ENCODE data around the gene VSIR.
A peak's percentile ranks its signal among the peaks of the same experiment; 100 is the strongest.

Gene VSIR

DNA sequence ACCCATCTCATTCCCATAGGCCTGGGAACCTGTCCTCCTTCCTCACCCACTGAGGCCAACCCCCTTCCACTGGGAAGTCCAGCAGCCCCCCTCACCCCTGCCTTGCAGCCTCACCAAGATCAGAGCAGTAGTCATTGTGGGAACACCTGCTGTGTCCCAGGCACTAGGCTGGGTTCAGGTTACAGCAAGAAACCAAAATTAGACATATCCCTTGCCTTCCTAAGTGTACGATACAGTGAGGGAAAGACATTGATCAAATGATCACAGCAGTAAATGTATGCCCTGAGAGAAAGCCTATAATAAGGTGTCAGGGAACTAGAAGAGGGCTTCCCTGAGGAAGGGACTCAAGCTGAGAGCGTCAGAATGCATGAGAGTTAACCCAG is 36.8 kb downstream of the VSIR start:
- DNase-seq (ENCODE audit: low spot score in 2 of 2) = no peak
- Histone ChIP-seq H3K27me3 (ENCODE audit: low read depth) (no peaks in the 10 kb centered on the region), H3K4me3 (no peak overlapping the region), H3K36me3 (replicated peaks) (no peaks in the 10 kb centered on the region), H3K4me1 (no peaks in the 10 kb centered on the region), H3K9me3 (no peaks in the 10 kb centered on the region)
- in situ Hi-C loops (cut with MboI; ENCODE audit: low sequenced_read_pairs) = no loop called here

DNA sequence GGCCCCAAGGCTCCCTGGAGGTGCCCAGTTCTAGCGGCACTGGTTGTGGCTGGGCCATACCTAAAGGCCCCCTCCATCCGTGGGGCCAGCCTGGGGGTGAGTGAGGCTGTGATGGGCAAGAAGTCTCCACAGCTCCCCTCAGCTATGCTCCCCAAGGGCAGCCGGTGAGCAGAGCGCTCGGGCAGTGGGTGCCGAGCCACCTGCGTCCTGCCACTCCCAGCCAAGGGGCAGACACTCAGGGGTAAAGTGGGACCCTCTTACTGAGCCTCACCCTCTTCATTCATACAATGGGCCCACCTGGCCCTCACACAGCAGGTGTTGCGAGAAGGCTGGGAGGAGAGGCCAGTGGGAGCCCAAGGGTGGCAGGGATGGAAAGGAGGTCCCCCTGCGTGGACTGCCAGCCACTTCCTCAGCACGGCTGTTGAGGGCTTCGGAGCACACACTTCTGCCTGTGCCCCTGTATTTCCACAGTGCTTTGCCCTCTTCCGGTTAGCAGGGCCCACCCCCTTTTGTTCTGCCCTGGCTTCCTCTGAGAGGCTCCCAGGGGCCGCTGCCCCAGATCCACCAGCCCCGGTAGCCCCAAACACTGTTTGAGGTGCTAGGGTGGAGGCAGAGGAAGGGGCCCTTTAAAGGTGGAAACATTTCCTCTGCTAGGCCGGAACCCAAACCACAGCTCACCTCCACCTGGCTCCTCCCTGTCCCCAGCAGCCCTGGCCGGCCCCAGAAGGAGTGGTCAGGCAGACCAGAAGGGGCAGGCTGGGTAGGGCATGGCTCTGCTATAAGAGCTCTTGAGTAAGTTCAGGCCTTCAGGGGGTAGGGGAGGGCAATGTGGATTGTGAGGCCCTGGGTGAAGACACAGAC is 37.4 kb downstream of the VSIR start:
- H3K4me1 ChIP-seq = no peaks in the 10 kb centered on the region
- H3K9me3 ChIP-seq = no peaks in the 10 kb centered on the region
- H3K36me3 ChIP-seq (replicated peaks) = no peaks in the 10 kb centered on the region
- DNase-seq (ENCODE audit: low spot score in 2 of 2) = no peak
- in situ Hi-C loops (cut with MboI; ENCODE audit: low sequenced_read_pairs) = no loop called here
- H3K4me3 ChIP-seq = no peak overlapping the region
- H3K27me3 ChIP-seq (ENCODE audit: low read depth) = no peaks in the 10 kb centered on the region

DNA sequence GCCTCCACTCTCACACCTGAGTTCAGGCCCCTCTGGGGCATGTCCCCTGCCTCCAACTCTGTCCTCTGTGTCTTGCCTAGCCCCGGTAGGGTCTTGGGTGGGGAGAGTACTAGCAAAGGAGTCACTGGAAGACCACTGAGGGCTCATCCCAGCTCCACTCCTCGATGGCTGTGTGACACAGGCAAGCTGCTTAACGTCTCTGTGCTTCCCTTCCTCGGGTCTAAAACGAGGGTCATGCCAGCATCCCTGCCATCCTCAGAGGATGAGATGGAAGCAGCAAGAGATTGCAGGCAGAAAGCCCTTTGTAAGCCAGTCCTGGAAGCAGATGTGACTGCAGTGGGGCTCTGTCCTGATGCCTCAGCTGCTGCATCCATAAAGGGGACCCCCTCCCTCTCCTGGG is 38.5 kb downstream of the VSIR start:
- in situ Hi-C loops (cut with MboI; ENCODE audit: low sequenced_read_pairs) = no loop called here

DNA sequence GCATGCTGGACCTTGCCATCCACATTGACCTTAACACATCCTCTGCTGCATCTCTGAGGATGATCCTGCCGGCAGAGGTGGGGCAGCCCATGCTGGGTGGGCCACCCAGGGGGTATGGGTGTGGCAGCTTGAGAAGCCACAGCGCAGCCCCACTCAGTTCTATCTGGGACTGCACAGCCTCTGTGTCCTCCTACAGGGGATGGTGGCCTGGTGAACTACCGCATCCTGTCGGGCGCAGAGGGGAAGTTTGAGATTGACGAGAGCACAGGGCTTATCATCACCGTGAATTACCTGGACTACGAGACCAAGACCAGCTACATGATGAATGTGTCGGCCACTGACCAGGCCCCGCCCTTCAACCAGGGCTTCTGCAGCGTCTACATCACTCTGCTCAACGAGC is 41.5 kb downstream of the VSIR start:
- in situ Hi-C loops (cut with MboI; ENCODE audit: low sequenced_read_pairs) = no loop called here
- Histone ChIP-seq H3K27me3 (ENCODE audit: low read depth) (no peaks in the 10 kb centered on the region), H3K4me1 (no peaks in the 10 kb centered on the region), H3K4me3 (no peak overlapping the region), H3K9me3 (no peaks in the 10 kb centered on the region), H3K36me3 (replicated peaks) (no peaks in the 10 kb centered on the region)
- no peak for DNase-seq (ENCODE audit: low spot score in 2 of 2)

More for the DNA sequence above, 38.5 kb downstream of the VSIR start:
- no peak for DNase-seq (ENCODE audit: low spot score in 2 of 2)
- H3K4me3 ChIP-seq = no peak overlapping the region
- no peaks in the 10 kb centered on the region for H3K9me3 ChIP-seq
- no peaks in the 10 kb centered on the region for H3K36me3 ChIP-seq (replicated peaks)
- no peaks in the 10 kb centered on the region for H3K27me3 ChIP-seq (ENCODE audit: low read depth)
- no peaks in the 10 kb centered on the region for H3K4me1 ChIP-seq

DNA sequence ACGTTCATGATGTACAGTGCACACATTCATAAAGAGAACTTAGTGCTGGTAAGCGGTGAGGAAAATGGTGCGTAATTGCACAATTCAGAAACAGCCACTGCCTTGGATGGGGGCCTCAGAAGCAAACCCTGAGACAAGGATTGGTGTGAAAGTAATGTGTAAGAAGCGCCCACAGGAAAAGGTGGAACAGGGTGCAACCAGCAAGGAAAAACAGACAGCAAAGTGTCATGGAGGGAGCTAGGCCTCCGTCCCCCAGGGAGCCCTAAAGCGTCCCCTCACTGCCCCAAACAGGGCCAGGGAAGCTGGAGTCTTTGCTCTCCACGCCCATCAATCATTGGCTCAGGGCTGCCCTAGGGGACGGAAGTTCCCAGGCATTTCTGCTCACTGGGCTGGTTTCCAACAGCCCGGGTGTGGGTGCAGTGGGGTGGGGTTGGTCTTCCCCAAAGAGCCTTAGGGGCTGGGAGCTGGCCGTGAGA is 44.1 kb downstream of the VSIR start:
- no peak overlapping the region for H3K4me3 ChIP-seq
- no peaks in the 10 kb centered on the region for H3K36me3 ChIP-seq (replicated peaks)
- H3K4me1 ChIP-seq = no peaks in the 10 kb centered on the region
- peak in 1 of 2 experiments; percentile 56 for DNase-seq (ENCODE audit: low spot score in 2 of 2)
- H3K27me3 ChIP-seq (ENCODE audit: low read depth) = no peaks in the 10 kb centered on the region
- no peaks in the 10 kb centered on the region for H3K9me3 ChIP-seq
- in situ Hi-C loops (cut with MboI; ENCODE audit: low sequenced_read_pairs) = no loop called here

DNA sequence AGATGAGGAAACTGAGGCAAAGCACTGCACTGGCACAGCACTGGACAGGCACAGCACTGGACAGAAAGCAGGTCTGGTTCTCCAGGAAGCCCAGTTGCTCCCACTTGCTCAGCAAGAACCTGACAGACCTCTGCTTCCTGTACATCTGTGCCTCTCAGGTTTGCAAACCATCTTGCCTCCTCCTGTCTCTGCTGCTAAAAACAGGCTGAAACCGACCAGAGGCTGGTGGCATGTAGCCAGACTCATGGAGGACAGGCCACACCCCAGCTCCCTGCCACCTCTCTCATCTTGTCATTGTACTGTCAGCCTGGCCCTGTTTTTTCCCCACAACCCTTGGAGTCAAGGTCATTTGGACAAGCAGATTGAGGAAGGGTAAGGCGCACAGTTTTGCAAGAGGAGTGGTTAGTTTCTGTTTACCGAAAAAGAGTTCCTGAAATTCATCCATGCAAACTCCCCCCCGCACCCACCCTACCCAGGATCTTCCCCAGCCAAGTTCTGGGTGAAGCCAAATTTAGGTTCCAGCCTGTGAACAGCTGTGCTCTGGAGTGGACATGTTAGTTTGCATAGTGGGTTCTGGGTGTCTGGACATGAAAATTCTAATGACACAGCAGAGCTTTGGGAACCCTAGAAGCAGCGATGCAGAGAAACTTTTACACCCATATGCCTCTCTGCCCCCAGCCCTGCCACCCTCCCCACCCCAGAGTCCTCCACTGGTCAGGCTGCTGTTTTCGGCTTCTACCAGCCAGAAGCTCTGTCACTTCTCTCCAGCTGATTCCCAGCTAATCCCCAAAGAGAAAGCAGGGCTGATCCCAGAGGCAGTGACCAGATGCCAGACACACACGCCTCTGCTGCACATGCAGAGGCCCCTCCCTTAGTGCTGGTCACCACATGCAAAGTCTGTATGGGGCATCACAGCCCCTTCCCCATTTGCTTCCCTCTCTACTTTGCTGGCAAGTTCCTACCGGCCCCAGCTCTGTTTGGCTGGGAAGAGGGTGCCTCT is 45.3 kb downstream of the VSIR start:
- DNase-seq (ENCODE audit: low spot score in 2 of 2) = peak in 1 of 2 experiments; percentile 36
- no peaks in the 10 kb centered on the region for H3K4me1 ChIP-seq
- no peaks in the 10 kb centered on the region for H3K9me3 ChIP-seq
- H3K4me3 ChIP-seq = no peak overlapping the region
- H3K27me3 ChIP-seq (ENCODE audit: low read depth) = no peaks in the 10 kb centered on the region
- no peaks in the 10 kb centered on the region for H3K36me3 ChIP-seq (replicated peaks)
- in situ Hi-C loops (cut with MboI; ENCODE audit: low sequenced_read_pairs) = no loop called here

DNA sequence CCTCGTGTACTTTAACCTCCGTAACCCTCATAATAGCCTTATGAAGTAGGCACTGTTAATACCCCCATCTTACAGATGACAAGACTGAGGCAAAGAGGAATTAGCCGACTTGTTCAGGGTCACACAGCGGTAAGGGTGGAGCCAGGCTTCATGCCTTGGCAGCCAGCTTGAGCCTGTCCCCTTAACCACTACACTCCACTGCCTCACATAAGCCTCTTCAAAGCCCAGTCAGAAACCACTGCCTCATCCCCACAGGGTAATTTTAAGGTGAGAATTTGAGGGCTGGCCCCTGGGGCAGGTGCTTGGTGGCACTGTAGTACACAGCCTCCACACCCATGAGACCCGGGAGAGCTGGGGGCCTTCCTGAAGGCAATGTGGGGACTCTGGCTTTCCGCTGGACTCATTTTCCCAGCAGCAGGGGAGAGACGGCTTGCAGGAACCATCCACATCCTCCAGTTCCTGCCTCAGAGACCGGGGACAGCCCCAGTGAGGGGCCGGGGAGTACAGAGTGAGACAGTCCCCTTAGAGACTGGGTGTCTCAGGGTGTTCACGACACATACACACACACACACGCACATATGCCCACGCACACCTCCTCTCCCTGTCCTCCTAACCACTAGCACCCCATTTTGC is 46.1 kb downstream of the VSIR start:
- in situ Hi-C loops (cut with MboI; ENCODE audit: low sequenced_read_pairs) = no loop called here
- no peak for DNase-seq (ENCODE audit: low spot score in 2 of 2)
- Histone ChIP-seq H3K36me3 (replicated peaks) (no peaks in the 10 kb centered on the region), H3K9me3 (no peaks in the 10 kb centered on the region), H3K27me3 (ENCODE audit: low read depth) (no peaks in the 10 kb centered on the region), H3K4me1 (no peaks in the 10 kb centered on the region), H3K4me3 (no peak overlapping the region)

DNA sequence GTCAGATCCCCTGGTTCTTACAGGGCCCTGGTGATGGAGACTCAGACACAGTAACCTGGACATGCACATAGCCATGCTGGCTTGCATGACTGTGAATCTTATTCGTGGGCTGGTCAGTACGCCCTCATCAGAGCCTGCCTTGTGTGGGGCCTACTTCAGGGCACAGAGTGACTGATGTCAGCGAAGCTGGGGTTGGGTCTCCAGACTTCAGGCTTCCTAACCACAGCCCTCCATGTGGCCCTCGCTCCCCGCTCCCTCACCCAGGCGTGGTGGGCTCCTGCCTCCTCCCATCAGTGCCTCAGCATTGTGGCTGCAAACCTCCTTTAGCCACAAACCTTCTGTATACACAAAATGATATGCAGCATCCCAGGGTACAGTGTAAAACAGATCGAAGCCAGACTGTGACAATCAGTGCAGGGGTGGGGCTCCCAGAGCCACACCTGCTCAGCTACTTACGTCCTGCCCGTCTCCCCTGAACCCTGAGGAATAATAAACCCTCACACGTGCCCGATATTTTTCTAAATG is 46.7 kb downstream of the VSIR start:
- no peaks in the 10 kb centered on the region for H3K9me3 ChIP-seq
- no peaks in the 10 kb centered on the region for H3K4me1 ChIP-seq
- in situ Hi-C loops (cut with MboI; ENCODE audit: low sequenced_read_pairs) = no loop called here
- no peaks in the 10 kb centered on the region for H3K36me3 ChIP-seq (replicated peaks)
- no peaks in the 10 kb centered on the region for H3K27me3 ChIP-seq (ENCODE audit: low read depth)
- DNase-seq (ENCODE audit: low spot score in 2 of 2) = no peak
- H3K4me3 ChIP-seq = no peak overlapping the region

DNA sequence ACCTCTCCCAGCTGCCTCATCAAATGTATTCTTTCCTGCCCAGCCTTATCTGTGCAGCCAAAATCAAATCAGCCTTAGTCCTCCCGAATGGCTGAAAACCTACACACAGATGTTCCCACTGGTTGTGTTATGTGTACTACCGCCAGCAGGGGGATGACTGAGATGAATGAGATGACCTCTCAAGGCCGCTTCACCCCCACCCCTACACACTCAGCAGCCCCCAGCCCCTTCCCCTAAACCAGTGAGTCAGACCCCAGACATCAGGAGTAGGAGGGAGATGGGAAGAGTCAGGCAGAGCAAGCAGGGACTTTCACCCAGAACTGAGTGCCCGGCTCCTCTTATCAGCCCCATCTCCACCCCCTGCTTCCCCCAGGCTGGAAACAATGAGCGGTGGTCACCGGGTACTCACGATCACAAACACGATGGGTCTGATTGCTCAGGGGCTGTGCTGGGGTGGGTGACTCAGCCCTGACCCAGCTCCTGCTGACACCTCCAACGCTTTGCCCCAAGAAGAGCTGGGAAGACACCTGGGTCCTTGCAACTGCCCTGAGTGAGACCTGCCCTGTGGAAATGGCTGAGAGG is 47.2 kb downstream of the VSIR start:
- peak in 1 of 2 experiments; percentile 54 for DNase-seq (ENCODE audit: low spot score in 2 of 2)
- Histone ChIP-seq H3K4me3 (no peak overlapping the region), H3K9me3 (no peaks in the 10 kb centered on the region), H3K27me3 (ENCODE audit: low read depth) (no peaks in the 10 kb centered on the region), H3K4me1 (no peaks in the 10 kb centered on the region), H3K36me3 (replicated peaks) (no peaks in the 10 kb centered on the region)
- in situ Hi-C loops (cut with MboI; ENCODE audit: low sequenced_read_pairs) = no loop called here

DNA sequence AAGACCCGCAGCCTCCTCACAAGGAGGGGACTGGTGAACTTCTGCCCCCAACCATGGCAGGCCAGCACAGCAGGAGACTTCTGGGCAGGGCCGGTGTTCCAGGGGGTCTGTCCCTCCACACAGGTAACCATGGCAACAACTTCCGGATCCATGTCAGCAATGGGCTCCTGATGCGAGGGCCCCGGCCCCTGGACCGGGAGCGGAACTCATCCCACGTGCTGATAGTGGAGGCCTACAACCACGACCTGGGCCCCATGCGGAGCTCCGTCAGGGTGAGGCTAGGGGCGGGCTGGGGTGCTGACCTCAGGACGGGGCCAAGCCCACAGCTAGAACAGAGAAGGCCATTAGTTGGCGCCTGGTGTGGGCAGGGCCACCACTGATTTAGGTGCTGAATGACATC is 48.1 kb downstream of the VSIR start:
- Histone ChIP-seq H3K4me3 (no peak overlapping the region), H3K27me3 (ENCODE audit: low read depth) (no peaks in the 10 kb centered on the region), H3K36me3 (replicated peaks) (no peaks in the 10 kb centered on the region), H3K4me1 (no peaks in the 10 kb centered on the region), H3K9me3 (no peaks in the 10 kb centered on the region)
- in situ Hi-C loops (cut with MboI; ENCODE audit: low sequenced_read_pairs) = no loop called here
- no peak for DNase-seq (ENCODE audit: low spot score in 2 of 2)

DNA sequence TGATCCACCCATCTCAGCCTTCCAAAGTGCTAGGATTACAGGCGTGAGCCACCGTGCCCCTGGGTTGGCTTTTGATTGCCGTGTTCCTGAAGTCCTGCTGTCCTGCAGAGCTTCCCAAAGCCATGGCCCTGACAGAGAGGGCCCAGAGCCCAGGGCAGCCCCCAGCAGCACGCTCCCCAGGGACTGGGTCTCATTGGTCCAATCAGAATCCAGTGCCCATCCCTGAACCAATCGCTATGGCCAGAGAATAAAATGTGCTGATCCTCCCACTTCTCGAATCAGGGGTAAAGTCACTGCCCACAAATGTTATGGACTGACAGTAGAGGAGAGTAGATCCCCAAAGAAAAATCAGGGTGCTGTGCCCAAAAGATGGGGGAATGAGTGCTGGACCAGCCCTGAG is 48.8 kb downstream of the VSIR start:
- no peaks in the 10 kb centered on the region for H3K9me3 ChIP-seq
- H3K36me3 ChIP-seq (replicated peaks) = no peaks in the 10 kb centered on the region
- no peak for DNase-seq (ENCODE audit: low spot score in 2 of 2)
- no peaks in the 10 kb centered on the region for H3K27me3 ChIP-seq (ENCODE audit: low read depth)
- no peak overlapping the region for H3K4me3 ChIP-seq
- in situ Hi-C loops (cut with MboI; ENCODE audit: low sequenced_read_pairs) = no loop called here
- no peaks in the 10 kb centered on the region for H3K4me1 ChIP-seq

DNA sequence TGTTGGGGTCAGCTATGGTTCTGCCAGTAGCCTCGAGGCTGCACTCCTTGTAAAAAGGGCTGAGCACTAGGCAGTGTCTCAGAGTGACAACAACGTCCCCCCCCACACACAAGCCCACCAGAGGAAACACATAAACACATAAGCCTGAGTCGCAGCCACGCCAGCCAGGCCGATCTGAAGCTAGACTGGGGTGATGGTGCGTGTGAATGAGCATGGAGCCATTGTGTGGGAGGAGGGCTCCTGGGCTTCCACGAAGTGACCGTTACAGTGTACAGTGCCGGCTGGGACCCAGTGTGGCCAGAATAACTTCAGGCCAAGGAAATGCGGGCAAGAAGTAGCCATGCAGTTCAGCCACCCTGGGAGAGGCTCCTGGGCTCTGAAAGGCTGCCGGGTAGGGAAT is 50.0 kb downstream of the VSIR start:
- Histone ChIP-seq H3K27me3 (ENCODE audit: low read depth) (no peaks in the 10 kb centered on the region), H3K4me1 (no peaks in the 10 kb centered on the region), H3K36me3 (replicated peaks) (no peaks in the 10 kb centered on the region), H3K9me3 (no peaks in the 10 kb centered on the region), H3K4me3 (no peak overlapping the region)
- no peak for DNase-seq (ENCODE audit: low spot score in 2 of 2)
- in situ Hi-C loops (cut with MboI; ENCODE audit: low sequenced_read_pairs) = no loop called here

DNA sequence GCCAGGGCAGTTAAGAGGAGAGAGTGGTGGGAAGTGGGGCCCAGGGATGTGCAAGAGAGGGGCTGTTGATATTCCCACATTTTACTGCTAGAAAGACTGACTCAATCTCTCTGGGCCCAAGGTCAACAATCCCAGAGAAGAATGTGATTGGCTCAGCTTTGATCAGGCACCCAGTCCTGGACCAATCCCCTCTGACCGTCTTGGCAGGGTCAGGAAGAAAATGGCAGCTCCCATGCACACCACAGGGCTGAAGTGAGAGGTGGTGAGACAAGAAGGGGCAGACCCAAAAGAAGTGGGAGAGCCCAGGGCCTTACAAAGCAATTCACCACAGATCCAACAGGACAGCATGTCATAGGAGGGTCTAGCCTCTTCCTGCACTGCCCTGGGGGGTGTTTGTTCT is 50.5 kb downstream of the VSIR start:
- H3K4me1 ChIP-seq = no peaks in the 10 kb centered on the region
- in situ Hi-C loops (cut with MboI; ENCODE audit: low sequenced_read_pairs) = no loop called here
- H3K36me3 ChIP-seq (replicated peaks) = no peaks in the 10 kb centered on the region
- no peaks in the 10 kb centered on the region for H3K27me3 ChIP-seq (ENCODE audit: low read depth)
- no peak overlapping the region for H3K4me3 ChIP-seq
- H3K9me3 ChIP-seq = no peaks in the 10 kb centered on the region
- DNase-seq (ENCODE audit: low spot score in 2 of 2) = no peak

All from HAP-1 (cell line).